ENCODE measurements around the gene PLXDC2.

GRCh38 chr10:19944911-19945663 lies 128.9 kb downstream of the PLXDC2 start:
- TF ChIP-seq CTCF (IDR thresholded peaks at IDR 0.05) (no peak), POLR2A (IDR thresholded peaks at IDR 0.05) (no peak)

Measured in heart left ventricle (tissue), 13 donors.